ENCODE results near the gene BPIFB1.

The BPIFB1 gene

DNA sequence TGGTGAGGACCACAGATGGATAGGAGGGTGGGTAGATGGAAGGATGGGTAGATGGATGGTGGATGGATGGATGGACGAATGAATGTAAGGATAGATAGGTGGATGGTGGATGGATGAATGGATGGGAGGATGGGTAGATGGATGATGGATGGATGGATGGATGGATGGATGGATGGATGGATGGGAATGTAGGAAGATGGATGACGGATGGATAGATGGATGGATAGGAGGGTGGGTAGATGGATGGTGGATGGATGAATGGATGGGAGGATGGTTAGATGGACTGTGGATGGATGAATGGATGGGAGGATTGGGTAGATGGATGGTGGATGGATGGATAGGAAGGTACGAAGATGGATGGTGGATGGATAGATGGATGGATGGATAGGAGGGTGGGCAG is 51.1 kb downstream of the BPIFB1 start:
- in situ Hi-C loops (cut with HindIII; ENCODE audit: low sequenced_read_pairs) = no loop called here
- no peak for TF ChIP-seq CTCF (IDR thresholded peaks at IDR 0.05; ENCODE audit: low read depth, low read length, missing control alignments)
- DNase-seq (ENCODE audit: low read depth) = no peak
- H3K4me3 ChIP-seq (ENCODE audit: low read depth, low read length) = no peak overlapping the region

DNA sequence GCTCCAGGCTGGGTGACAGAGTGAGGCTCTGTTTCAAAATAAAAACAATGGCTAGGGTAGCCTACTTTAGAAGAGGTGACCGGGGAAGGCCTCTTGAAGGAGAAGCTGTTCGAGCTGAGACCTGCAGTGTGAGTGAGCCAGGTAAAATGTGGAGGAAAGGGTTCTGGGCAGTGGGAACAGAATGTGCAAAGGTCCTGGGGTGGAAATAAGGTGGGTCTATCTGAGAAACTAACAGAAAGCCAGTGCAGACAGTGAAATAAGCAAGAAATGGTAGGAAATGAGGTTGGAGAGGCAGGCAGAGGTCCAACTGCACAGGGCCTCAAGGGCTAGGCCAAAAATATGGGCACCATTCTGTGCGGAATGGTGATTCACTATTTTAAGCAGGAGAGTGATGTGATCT is 53.4 kb downstream of the BPIFB1 start:
- no peak for TF ChIP-seq CTCF (IDR thresholded peaks at IDR 0.05; ENCODE audit: low read depth, low read length, missing control alignments)
- in situ Hi-C loops (cut with HindIII; ENCODE audit: low sequenced_read_pairs) = no loop called here
- H3K4me3 ChIP-seq (ENCODE audit: low read depth, low read length) = no peak overlapping the region
- DNase-seq (ENCODE audit: low read depth) = no peak

- H3K4me3 ChIP-seq (ENCODE audit: low read depth, low read length) = no peak overlapping the region
- DNase-seq (ENCODE audit: low read depth) = no peak
- no peak for TF ChIP-seq CTCF (IDR thresholded peaks at IDR 0.05; ENCODE audit: low read depth, low read length, missing control alignments)
- in situ Hi-C loops (cut with HindIII; ENCODE audit: low sequenced_read_pairs) = no loop called here
These were observed 54.1 kb downstream of the BPIFB1 start for GRCh38 chr20:33337119-33337518.

- no peak overlapping the region for H3K4me3 ChIP-seq (ENCODE audit: low read depth, low read length)
- no peak for TF ChIP-seq CTCF (IDR thresholded peaks at IDR 0.05; ENCODE audit: low read depth, low read length, missing control alignments)
- no peak for DNase-seq (ENCODE audit: low read depth)
- in situ Hi-C loops (cut with HindIII; ENCODE audit: low sequenced_read_pairs) = no loop called here
These were observed 54.6 kb downstream of the BPIFB1 start for GRCh38 chr20:33337531-33338165.

DNA sequence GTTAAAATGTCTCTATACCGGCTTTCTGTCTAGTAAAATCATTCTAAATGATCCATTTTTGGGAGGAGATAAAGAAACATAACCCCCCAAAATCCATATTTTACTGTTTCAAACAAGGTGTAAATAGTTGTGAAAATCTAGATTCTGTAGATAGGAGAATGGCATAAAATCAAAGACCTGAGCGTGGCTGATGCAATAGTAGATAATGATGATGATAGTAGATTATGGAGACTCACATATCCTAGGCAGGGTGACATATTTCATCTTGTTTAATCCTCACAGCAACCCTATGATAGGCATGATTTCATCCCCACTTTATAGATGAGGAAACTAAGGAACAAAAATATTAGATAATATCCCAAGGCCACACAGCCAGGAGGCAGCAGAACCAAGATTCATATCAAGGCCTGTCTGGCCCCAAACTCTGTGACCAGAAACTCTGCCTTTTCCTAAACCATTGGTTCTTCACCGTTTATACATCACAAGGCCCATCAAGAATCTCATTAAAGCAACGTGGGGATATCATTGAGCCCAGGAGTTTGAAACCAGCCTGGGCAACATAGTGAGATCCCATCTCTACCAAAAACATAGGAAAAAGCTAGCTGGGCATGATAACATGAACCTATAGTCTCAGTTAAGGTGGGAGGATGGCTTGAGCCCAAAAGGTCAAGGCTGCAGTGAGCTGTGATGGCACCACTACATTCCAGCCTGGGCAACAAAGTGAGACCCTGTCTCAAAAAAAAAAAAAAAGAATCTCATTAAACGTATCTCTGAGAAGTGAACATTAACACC is 55.6 kb downstream of the BPIFB1 start:
- in situ Hi-C loops (cut with HindIII; ENCODE audit: low sequenced_read_pairs) = no loop called here
- no peak for TF ChIP-seq CTCF (IDR thresholded peaks at IDR 0.05; ENCODE audit: low read depth, low read length, missing control alignments)
- DNase-seq (ENCODE audit: low read depth) = no peak
- no peak overlapping the region for H3K4me3 ChIP-seq (ENCODE audit: low read depth, low read length)

DNA sequence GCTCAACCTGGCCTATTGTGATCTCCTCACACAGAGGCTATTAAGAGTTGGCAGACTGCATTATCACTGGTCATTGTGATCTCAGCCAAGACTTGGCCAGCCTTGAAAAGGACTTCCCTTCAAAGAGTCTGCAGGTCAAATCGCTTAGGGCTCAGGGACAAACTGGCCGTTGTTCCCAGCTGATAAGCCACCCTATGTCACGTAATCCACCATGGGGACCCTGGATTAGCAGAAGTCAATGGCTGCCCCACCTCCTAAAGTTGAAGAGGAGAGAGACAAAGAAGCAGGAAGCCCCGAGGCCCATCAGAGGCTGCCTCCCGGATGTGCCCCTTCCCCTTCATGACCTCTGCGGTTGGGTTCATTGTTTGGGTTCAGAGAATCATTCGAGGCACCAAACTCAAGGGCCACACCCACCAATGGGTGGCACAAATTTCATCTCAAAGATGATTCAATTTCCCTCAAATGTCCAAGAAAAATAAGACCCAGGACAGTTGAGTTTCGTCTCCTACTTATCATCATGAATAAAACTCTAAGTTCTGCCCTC is 56.6 kb downstream of the BPIFB1 start:
- in situ Hi-C loops (cut with HindIII; ENCODE audit: low sequenced_read_pairs) = no loop called here
- no peak for DNase-seq (ENCODE audit: low read depth)
- H3K4me3 ChIP-seq (ENCODE audit: low read depth, low read length) = no peak overlapping the region
- TF ChIP-seq CTCF (IDR thresholded peaks at IDR 0.05; ENCODE audit: low read depth, low read length, missing control alignments) = no peak
